ENCODE measurements around the gene LAMTOR4.
"Not testable (repeated sequence)": the region's sequence is repeated elsewhere in the genome, so short reads cannot be mapped to it uniquely, and the experiment has no call there.

The LAMTOR4 gene

DNA sequence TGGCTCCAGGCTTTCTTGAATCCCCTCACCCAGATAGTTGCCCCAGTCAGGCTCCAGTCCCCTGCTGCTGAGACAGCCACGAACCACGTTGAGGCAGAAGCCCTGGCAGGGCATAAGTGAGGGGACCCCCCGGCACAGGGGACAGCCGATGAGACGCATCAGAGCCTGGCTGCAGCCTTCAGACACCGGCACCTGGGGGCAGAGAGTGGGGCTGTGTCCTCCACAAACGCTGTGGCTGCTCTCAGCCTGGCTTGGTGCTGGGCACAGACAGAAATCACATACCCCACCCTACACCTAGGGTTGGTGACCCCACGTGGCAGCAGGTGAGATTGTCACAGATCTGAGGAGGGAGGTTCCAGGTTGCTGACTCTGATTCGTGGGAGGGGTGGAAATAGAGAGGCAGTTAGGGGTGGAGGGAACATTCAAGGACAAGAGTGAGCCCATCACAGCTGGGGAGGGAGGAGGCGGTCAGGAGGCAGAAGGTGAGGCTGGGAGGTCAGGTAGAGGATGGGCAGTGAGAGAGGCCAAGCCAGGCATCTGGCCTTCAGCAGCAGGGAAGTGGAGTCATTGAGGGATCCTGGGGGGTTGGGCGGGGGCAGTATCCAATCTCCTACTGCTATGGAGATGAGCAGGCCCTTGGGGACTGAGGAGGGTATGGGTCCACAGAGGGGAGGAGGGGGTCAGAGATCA lies 25.2 kb downstream of the LAMTOR4 start:
- DNase-seq = no peak

GRCh38 chr7:100174582-100174981 lies 25.9 kb downstream of the LAMTOR4 start:
- DNase-seq = no peak

DNA sequence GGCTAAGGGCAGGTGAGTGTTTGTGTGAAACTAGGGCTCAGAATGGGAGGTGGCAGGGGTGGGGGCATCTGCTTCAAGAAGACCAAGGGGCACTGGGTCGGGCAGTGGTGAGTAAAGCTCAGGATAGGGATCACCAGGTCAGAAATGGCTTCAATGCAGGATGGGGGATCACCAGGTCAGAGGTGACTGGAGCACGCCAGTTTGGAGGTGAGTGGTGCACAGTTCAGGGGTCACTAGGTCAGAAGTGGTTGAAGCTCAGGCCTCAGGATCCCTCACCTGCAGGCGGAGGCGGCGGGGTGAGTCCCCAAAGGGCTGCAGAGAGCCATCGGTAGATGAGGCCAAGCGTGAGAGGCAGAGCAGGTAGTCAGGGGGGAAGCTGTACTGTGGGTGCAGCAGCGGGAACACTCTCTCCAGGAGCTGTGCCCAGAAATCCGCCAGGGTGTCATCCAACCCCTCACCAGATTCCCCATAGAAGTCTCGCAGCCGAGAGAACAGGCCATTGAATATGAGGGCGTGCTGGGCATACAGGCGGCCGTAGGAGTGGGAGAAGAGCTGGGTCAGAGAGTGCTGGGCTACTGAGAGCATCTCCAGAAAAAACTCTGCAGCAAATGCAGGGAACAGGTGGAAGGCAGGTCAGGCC lies 26.7 kb downstream of the LAMTOR4 start:
- DNase-seq = no peak

GRCh38 chr7:100176096-100177044 lies 27.7 kb downstream of the LAMTOR4 start:
- DNase-seq = no peak

- peak; percentile 97 for DNase-seq
Observed at GRCh38 chr7:100177045-100178001, 28.6 kb downstream of the LAMTOR4 start, which contains the start of the genes GPC2 and STAG3. TSS of gene GPC2 (minus strand) at chr7:100177381. CDS start at chr7:100177199, 182 bp downstream. TSS of gene STAG3 (plus strand) at chr7:100177918. CDS start at chr7:100180557, 2,639 bp downstream.

DNA sequence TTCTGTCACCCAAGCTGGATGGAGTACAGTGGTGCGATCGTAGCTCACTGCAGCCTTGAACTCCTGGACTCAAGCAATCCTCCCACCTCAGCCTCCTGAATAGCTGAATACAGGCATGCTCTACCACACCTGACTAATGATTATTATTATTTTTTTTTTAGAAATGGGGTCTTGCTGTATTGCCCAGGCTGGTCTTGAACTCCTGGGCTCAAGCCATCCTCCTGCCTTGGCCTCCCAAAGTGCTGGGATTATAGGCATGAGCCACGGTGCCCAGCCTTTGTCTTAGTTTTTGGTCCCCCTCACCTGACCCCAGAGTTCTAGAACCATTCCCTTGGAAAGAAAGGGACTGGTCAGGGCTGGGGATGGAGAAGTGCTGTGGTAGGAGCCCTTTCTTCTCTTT lies 31.4 kb downstream of the LAMTOR4 start:
- not testable (repeated sequence) for DNase-seq

DNA sequence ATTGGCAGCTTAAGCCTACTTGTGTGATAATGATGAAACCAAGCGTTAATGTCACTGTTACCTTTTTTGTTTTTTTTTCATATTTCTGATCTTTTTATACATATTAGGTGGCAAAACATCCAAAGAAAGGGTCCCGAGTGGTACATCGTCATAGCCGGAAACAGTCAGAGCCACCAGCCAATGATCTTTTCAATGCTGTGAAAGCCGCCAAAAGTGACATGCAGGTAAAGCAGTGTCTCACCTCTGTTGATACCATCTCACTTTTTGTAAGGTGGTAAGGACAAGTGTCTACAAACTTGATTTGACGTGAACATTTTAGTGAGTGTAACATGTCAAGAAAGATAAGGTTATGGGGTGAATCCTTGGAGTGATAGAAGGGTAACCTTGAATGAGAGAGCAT lies 33.9 kb downstream of the LAMTOR4 start:
- DNase-seq = not testable (repeated sequence)

DNA sequence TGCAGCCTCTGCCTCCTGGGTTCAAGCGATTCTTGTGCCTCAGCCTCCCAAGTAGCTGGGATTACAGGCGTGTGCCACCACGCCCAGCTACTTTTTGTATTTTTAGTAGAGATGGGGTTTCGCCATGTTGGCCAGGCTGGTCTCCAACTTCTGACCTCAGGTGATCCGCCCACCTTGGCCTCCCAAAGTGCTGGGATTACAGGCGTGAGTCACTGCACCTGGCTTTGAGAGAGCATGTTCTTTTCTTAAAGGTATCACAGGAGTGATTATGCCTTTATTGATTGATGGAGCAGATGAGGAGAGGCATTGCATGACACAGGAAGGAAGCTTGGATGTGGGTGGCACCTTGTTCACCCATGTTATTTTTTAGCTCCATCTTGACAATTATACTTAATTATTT lies 34.4 kb downstream of the LAMTOR4 start:
- not testable (repeated sequence) for DNase-seq

GRCh38 chr7:100185726-100186125 lies 37.0 kb downstream of the LAMTOR4 start:
- no peak for DNase-seq

- no peak for DNase-seq
Observed at GRCh38 chr7:100189061-100189460, 40.3 kb downstream of the LAMTOR4 start.

- DNase-seq = no peak
Observed at GRCh38 chr7:100190048-100190711, 41.5 kb downstream of the LAMTOR4 start.

DNA sequence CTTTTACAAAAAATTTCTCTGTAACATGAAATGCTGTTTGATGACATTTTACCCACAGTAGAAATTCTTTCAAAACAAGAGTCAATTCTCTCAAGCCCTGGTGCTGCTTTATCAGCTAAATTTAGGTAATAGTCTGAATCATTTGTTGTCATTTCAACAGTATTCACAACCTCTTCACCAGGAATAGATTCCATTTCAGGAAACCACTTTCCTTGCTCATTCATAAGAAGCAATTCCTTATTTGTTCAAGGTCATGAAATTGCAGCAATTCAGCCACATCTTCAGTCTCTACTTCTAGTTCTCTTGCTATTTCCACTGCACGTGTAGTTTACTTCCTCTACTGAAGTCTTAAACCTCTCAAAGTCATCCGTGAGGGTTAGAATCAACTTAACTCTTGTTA lies 43.1 kb downstream of the LAMTOR4 start:
- no peak for DNase-seq

- DNase-seq = not testable (repeated sequence)
Observed at GRCh38 chr7:100192281-100192862, 43.7 kb downstream of the LAMTOR4 start.

DNA sequence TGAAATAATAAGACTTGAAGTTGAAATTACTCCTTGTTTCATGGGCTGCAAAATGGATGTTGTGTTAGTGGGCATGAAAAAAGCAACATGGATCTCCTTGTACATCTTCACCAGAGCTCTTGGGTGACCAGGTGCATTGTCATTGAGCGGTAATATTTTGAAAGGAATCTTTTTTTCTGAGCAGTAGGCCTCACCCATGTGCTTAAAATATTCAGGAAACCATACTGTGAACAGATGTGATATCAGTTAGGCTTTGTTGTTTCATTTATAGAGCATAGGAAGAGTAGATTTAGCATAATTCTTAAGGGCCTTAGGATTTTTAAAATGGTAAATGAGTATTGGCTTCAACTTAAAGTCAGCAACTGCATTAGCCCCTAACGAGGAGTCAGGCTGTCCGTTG lies 44.3 kb downstream of the LAMTOR4 start:
- no peak for DNase-seq

DNA sequence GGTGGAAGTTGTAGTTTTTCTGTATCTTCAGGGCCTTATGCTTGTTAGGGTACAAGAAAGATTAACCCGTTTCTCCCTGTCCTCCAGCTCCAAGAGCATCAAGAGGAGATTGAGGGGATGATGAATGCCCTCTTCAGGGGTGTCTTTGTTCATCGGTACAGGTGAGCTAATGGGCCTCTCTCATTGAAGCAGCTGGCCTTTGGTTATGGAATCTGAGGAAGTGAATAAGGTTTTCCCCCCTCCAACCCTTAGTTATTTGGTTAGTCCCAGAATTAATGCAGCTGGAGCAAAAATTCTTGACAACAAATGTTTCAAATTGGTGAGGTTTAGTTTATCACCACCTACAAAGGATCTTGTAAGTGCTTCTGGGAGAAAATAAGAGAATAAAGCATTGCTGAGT lies 46.5 kb downstream of the LAMTOR4 start:
- no peak for DNase-seq

DNA sequence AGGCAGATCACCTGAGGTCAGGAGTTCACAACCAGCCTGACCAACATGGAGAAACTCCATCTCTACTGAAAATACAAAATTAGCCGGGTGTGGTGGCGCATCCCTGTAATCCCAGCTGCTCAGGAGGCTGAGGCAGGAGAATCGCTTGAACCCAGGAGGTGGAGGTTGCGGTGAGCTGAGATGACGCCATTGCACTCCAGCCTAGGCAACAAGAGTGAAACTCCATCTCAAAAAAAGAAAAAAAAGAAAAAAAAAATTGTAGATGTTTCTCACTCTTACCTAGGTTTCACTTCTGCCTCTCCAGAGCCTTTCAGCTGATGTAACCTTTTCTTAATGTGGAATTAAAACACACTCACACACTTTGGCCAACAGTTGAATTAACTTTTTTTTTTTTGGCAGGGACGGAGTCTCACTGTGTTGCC lies 47.2 kb downstream of the LAMTOR4 start:
- not testable (repeated sequence) for DNase-seq

DNA sequence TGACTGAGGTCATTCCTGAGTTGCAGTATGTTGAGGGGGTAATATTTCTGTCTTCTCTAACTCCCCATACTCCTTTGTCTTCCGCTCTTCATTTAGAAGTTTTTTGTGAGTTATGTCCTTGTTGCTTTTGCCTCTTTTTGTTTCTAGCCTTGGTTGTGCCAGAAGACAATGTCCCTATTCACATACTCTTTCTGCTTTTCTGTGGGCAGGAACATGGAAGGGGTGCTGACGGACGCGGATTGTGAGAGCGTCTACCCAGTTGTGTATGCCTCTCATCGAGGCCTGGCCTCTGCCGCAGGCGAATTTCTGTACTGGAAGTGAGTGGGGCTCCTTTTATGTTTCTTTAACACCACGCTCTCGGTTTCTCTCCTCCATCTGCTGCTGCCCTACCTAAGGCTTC lies 49.5 kb downstream of the LAMTOR4 start:
- DNase-seq = no peak

GRCh38 chr7:100200693-100201092 lies 52.0 kb downstream of the LAMTOR4 start:
- no peak for DNase-seq
